MM.1S (cell line): ENCODE results near the gene GSTM4.

ENCODE experiments used
- DNase-seq: peaks from one replicate; pipeline ENCODE4 v3.0.0-alpha.2; 2015
- H2AFZ ChIP-seq: fragments of 300-600 bp; sonication (generic); 2 replicates; pipeline ENCODE4 v1.6.0; 2016; ENCODE audit warnings: antibody characterized with exemption, low read length
- H3F3A ChIP-seq: fragments of 300-600 bp; sonication (generic); 2 replicates; pipeline ENCODE4 v1.6.1; 2016; ENCODE audit warnings: mild to moderate bottlenecking, antibody characterized with exemption, low read length, moderate library complexity, mixed read lengths; ENCODE audit not compliant: insufficient read depth
- H3K27ac ChIP-seq: fragments of 300-600 bp; sonication (generic); 2 replicates; pipeline ENCODE4 v1.5.1; 2016; ENCODE audit warnings: mild to moderate bottlenecking, low read length
- H3K27me3 ChIP-seq: fragments of 300-600 bp; sonication (generic); replicated peaks from 2 replicates; pipeline ENCODE4 v1.6.0; 2016; ENCODE audit warnings: low read length; ENCODE audit not compliant: insufficient read depth
- H3K36me3 ChIP-seq: fragments of 300-600 bp; sonication (generic); replicated peaks from 2 replicates; pipeline ENCODE4 v1.6.1; 2016; ENCODE audit warnings: mild to moderate bottlenecking, low read length, mixed read lengths; ENCODE audit not compliant: insufficient read depth
- H3K4me1 ChIP-seq: fragments of 300-600 bp; sonication (generic); 2 replicates; pipeline ENCODE4 v1.6.1; 2016; ENCODE audit warnings: low read length, mixed read lengths
- H3K4me2 ChIP-seq: fragments of 300-600 bp; sonication (generic); 2 replicates; pipeline ENCODE4 v1.6.0; 2016; ENCODE audit warnings: low read depth, low read length
- H3K4me3 ChIP-seq: fragments of 300-600 bp; sonication (generic); 2 replicates; pipeline ENCODE4 v1.5.1; 2016; ENCODE audit warnings: low read length, mixed read lengths
- H3K79me2 ChIP-seq: fragments of 300-600 bp; sonication (generic); 2 replicates; pipeline ENCODE4 v1.6.1; 2016; ENCODE audit warnings: mixed run types, low read length, mixed read lengths
- H3K9ac ChIP-seq: fragments of 300-600 bp; sonication (generic); 2 replicates; pipeline ENCODE4 v1.6.1; 2016; ENCODE audit warnings: low read length, mixed read lengths
- H3K9me2 ChIP-seq: fragments of 300-600 bp; sonication (generic); replicated peaks from 2 replicates; pipeline ENCODE4 v1.6.1; 2016; ENCODE audit warnings: mild to moderate bottlenecking, low read length, mixed read lengths; ENCODE audit not compliant: insufficient read depth
- H3K9me3 ChIP-seq: fragments of 300-600 bp; sonication (generic); replicated peaks from 2 replicates; pipeline ENCODE4 v1.6.1; 2016; ENCODE audit warnings: mild to moderate bottlenecking, low read length, mixed read lengths; ENCODE audit not compliant: insufficient read depth
- H4K20me1 ChIP-seq: fragments of 300-600 bp; sonication (generic); 2 replicates; pipeline ENCODE4 v1.6.1; 2016; ENCODE audit warnings: mild to moderate bottlenecking, low read length, moderate library complexity, mixed read lengths; ENCODE audit not compliant: insufficient read depth
- CTCF ChIP-seq: fragments of 300-600 bp; sonication (generic); IDR thresholded peaks from 2 replicates; pipeline ENCODE4 v1.5.1; 2016; ENCODE audit warnings: antibody characterized with exemption, low read length, mixed read lengths
- EZH2 ChIP-seq: fragments of 300-600 bp; sonication (generic); optimal IDR thresholded peaks from 2 replicates; pipeline ENCODE3; 2017; ENCODE audit warnings: low read depth, mild to moderate bottlenecking, antibody characterized with exemption, low read length, mixed read lengths
- EZH2phosphoT487 ChIP-seq: fragments of 300-600 bp; sonication (generic); IDR thresholded peaks from 2 replicates; pipeline ENCODE4 v1.6.1; 2018; ENCODE audit warnings: antibody characterized with exemption, low read length

The GSTM4 gene

GRCh38 chr1:109644670-109645069 lies 11.2 kb upstream of the GSTM4 start:
- Histone ChIP-seq H4K20me1 (no peaks in the 10 kb centered on the region), H3K4me1 (0 out of 2 replicates have a peak, but pooled peaks cover 3% of the 10 kb centered on the region), H2AFZ (no peak overlapping the region), H3K9ac (no peak overlapping the region), H3K36me3 (no peaks in the 10 kb centered on the region), H3K4me3 (no peak overlapping the region), H3F3A (no peaks in the 10 kb centered on the region), H3K9me2 (no peaks in the 10 kb centered on the region), H3K27ac (no peak overlapping the region), H3K27me3 (no peaks in the 10 kb centered on the region), H3K79me2 (no peaks in the 10 kb centered on the region), H3K9me3 (no peaks in the 10 kb centered on the region), H3K4me2 (no peak overlapping the region)
- TF ChIP-seq EZH2phosphoT487 (no peak), EZH2 (no peak), CTCF (no peak)
- DNase-seq = no peak

- DNase-seq = no peak
- H3K9me3 ChIP-seq = no peaks in the 10 kb centered on the region
- H3K9me2 ChIP-seq = no peaks in the 10 kb centered on the region
- H3K4me1 ChIP-seq = no peaks in the 10 kb centered on the region
- H3K27ac ChIP-seq = no peak overlapping the region
- H3K4me3 ChIP-seq = no peak overlapping the region
- H4K20me1 ChIP-seq = no peaks in the 10 kb centered on the region
- TF ChIP-seq EZH2 (no peak), CTCF (no peak), EZH2phosphoT487 (no peak)
- H3K79me2 ChIP-seq = no peaks in the 10 kb centered on the region
- H3K4me2 ChIP-seq = no peak overlapping the region
- no peak overlapping the region for H3K9ac ChIP-seq
- no peaks in the 10 kb centered on the region for H3F3A ChIP-seq
- no peaks in the 10 kb centered on the region for H3K36me3 ChIP-seq
- no peaks in the 10 kb centered on the region for H3K27me3 ChIP-seq
- no peak overlapping the region for H2AFZ ChIP-seq
Measured at GRCh38 chr1:109649491-109649914, 6.4 kb upstream of the GSTM4 start.

- Histone ChIP-seq H3K9ac (no peak overlapping the region), H3K27me3 (no peaks in the 10 kb centered on the region), H3F3A (no peaks in the 10 kb centered on the region), H3K9me3 (no peaks in the 10 kb centered on the region), H2AFZ (no peak overlapping the region), H3K27ac (no peak overlapping the region), H3K4me2 (no peak overlapping the region), H3K4me1 (no peaks in the 10 kb centered on the region), H3K79me2 (no peaks in the 10 kb centered on the region), H3K9me2 (no peaks in the 10 kb centered on the region), H4K20me1 (no peaks in the 10 kb centered on the region), H3K4me3 (no peak overlapping the region), H3K36me3 (no peaks in the 10 kb centered on the region)
- no peak for TF ChIP-seq CTCF
- TF ChIP-seq EZH2 = no peak
- TF ChIP-seq EZH2phosphoT487 = no peak
- DNase-seq = no peak
Measured at GRCh38 chr1:109650609-109651008, 5.3 kb upstream of the GSTM4 start.
